ENCODE results near the gene RGS3.

DNA sequence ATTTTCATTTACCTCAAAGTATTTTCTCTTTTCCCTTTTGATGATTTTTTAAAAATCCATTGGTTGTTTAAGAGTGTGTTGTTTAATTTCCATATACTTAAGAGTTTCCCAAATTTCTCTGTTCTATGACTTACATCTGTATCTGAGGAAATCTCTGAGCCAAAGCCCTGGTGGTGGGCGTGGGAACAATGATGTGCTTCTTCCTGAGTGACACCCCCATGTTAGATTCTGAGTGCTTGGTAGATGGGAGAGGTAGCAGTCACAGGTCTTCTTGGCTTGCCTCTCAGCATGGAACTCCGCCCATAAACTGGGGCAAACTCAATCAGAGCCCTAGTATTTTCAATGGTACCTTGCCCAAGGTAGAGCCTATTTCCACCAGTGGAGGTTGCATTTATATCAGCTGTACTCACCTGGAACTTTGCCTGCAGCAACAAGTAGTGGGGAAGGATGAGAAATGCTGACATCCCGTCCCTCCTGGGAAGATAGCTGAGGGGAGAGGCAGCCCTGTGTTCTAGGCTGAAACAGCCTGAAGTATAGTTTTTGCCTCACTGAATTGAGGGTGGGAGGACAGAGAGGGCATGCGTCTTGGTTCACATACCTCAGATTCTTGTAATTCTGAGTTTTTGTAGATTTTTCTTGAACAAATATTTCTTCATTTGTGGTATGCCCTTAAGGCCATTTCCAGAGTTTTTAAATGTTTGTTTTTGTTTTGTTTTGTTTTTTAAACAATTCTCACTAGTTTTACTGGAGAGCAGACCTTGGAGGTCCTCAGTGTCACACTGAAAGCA, 26.6 kb upstream of the RGS3 start:
- no peak for TF ChIP-seq ARNTL (CRISPR knock-in tag; IDR thresholded peaks at IDR 0.05; ENCODE audit: borderline replicate concordance, low read depth)
- TF ChIP-seq, protein P1, sequence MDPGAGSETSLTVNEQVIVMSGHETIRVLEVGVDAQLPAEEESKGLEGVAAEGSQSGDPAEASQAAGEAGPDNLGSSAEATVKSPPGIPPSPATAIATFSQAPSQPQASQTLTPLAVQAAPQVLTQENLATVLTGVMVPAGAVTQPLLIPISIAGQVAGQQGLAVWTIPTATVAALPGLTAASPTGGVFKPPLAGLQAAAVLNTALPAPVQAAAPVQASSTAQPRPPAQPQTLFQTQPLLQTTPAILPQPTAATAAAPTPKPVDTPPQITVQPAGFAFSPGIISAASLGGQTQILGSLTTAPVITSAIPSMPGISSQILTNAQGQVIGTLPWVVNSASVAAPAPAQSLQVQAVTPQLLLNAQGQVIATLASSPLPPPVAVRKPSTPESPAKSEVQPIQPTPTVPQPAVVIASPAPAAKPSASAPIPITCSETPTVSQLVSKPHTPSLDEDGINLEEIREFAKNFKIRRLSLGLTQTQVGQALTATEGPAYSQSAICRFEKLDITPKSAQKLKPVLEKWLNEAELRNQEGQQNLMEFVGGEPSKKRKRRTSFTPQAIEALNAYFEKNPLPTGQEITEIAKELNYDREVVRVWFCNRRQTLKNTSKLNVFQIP (CRISPR knock-in tag; IDR thresholded peaks at IDR 0.05; ENCODE audit: borderline replicate concordance, low read depth), result no peak
- TF ChIP-seq OSR1 (CRISPR knock-in tag; IDR thresholded peaks at IDR 0.05), result no peak
- no peak for TF ChIP-seq PPARA (CRISPR knock-in tag; IDR thresholded peaks at IDR 0.05; ENCODE audit: borderline replicate concordance)
- TF ChIP-seq, protein P2, sequence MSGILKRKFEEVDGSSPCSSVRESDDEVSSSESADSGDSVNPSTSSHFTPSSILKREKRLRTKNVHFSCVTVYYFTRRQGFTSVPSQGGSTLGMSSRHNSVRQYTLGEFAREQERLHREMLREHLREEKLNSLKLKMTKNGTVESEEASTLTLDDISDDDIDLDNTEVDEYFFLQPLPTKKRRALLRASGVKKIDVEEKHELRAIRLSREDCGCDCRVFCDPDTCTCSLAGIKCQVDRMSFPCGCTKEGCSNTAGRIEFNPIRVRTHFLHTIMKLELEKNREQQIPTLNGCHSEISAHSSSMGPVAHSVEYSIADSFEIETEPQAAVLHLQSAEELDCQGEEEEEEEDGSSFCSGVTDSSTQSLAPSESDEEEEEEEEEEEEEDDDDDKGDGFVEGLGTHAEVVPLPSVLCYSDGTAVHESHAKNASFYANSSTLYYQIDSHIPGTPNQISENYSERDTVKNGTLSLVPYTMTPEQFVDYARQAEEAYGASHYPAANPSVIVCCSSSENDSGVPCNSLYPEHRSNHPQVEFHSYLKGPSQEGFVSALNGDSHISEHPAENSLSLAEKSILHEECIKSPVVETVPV (CRISPR knock-in tag; IDR thresholded peaks at IDR 0.05), result no peak
- no peak for TF ChIP-seq RARB (CRISPR knock-in tag; IDR thresholded peaks at IDR 0.05)
- no peak for TF ChIP-seq ZNF565 (CRISPR knock-in tag; conservative IDR thresholded peaks at IDR 0.05; ENCODE audit: low read depth)
- TF ChIP-seq ZFP30 (CRISPR knock-in tag; IDR thresholded peaks at IDR 0.05), result no peak
- TF ChIP-seq, protein P3, sequence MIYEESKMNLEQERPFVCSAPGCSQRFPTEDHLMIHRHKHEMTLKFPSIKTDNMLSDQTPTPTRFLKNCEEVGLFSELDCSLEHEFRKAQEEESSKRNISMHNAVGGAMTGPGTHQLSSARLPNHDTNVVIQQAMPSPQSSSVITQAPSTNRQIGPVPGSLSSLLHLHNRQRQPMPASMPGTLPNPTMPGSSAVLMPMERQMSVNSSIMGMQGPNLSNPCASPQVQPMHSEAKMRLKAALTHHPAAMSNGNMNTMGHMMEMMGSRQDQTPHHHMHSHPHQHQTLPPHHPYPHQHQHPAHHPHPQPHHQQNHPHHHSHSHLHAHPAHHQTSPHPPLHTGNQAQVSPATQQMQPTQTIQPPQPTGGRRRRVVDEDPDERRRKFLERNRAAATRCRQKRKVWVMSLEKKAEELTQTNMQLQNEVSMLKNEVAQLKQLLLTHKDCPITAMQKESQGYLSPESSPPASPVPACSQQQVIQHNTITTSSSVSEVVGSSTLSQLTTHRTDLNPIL (CRISPR knock-in tag; IDR thresholded peaks at IDR 0.05; ENCODE audit: low read depth), result no peak
